Adipose tissue (tissue), 3 donors: Measurements from ENCODE around the gene ANAPC7. TPM values are rescaled to one million over a fixed set of nuclear protein-coding genes. Genes with fewer than 3 reads are reported as not detected.
"Not testable (repeated sequence)": the region's sequence is repeated elsewhere in the genome, so short reads cannot be mapped to it uniquely, and the experiment has no call there.

Experiments
- H3K27ac ChIP-seq: one replicate; pipeline ENCODE4 v1.5.1; 2013; ENCODE audit warnings: low read depth, low read length
- WGBS, 3 donors: extraction: QIAGEN DNeasy Blood & Tissue Kit; methylation state at CpG; one replicate each; pipeline ENCODE4 v1.1.7; 2013; 5-methylcytosine and 5-hydroxymethylcytosine counted together
- polyA plus RNA-seq, 3 donors: library from polyadenylated mRNA; stranded (reverse); fragments of 200-250 nt; gene quantifications; one replicate each; pipeline ENCODE4 v1.2.3, GENCODE V29; 2013
- donor health status: healthy with polysubstance abuse.
- donor health status: Bipolar disorder and iron deficiency.
- donor health status: healthy.

Gene ANAPC7
- polyA plus RNA-seq, 3 donors, result 12.9 to 23.0 (median 20.4) TPM

- no peak overlapping the region for H3K27ac ChIP-seq
- WGBS, 3 donors, result 62 to 82% (median 81%) methylated on average over 13 of the region's 13 CpGs
These were observed 50.1 kb downstream of the ANAPC7 start for GRCh38 chr12:110353211-110353965.

- 30 to 87% (median 75%) methylated on average over 3 of the region's 3 CpGs for WGBS, 3 donors
- no peak overlapping the region for H3K27ac ChIP-seq
These were observed 51.1 kb downstream of the ANAPC7 start for GRCh38 chr12:110352401-110352800.

- H3K27ac ChIP-seq, result no peak overlapping the region
- WGBS, 3 donors, result 87 to 89% (median 88%) methylated on average over 8 of the region's 8 CpGs
These were observed 52.4 kb downstream of the ANAPC7 start for GRCh38 chr12:110351119-110351518.

GRCh38 chr12:110349514-110350151 is 53.9 kb downstream of the ANAPC7 start:
- H3K27ac ChIP-seq, result no peak overlapping the region
- WGBS, 3 donors, result 38 to 67% (median 40%) methylated on average over 12 of the region's 12 CpGs

- 62 to 91% (median 63%) methylated on average over 4 of the region's 4 CpGs for WGBS, 3 donors
- H3K27ac ChIP-seq, result no peak overlapping the region
These were observed 54.4 kb downstream of the ANAPC7 start for GRCh38 chr12:110349096-110349495.

DNA sequence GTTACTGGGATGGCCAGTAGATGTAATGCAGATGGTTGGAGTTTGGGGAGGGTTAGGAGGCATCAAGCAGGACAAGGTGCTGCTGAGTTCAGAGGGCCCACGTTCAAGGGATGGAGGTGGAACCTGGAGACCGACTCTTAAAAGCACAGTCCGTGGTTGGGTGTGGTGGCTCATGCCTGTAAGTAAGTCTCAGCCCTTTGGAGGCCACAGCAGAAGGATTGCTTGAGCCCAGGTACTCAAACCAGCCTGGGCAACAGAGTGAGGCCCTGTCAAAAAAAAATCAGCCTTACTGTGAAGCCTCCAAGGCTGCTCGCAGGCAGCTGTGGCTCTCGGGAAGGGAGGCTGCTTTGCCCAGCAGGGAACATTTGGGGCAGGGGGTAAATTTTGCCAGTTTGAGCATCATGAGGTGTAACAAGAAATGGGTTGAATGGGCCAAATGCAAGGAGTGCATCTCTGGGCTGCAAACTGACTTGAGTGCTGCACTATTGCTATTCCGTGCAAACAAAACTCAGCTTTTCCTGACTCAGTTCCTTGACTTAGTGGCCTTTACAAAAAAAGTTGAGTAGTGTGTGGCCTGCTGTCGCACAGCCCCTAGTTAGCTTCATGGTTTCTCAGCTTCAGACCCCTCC is 55.0 kb downstream of the ANAPC7 start:
- no peak overlapping the region for H3K27ac ChIP-seq
- WGBS, 3 donors, result 93 to 95% (median 94%) methylated on average over 7 of the region's 7 CpGs

- 93 to 97% (median 96%) methylated on average over 8 of the region's 8 CpGs for WGBS, 3 donors
- H3K27ac ChIP-seq, result no peak overlapping the region
These were observed 55.7 kb downstream of the ANAPC7 start for GRCh38 chr12:110347767-110348166.

GRCh38 chr12:110345963-110346362 is 57.5 kb downstream of the ANAPC7 start:
- WGBS, 3 donors, result 80 to 89% (median 82%) methylated on average over 12 of the region's 12 CpGs
- H3K27ac ChIP-seq, result no peak overlapping the region

- 55 to 65% (median 61%) methylated on average over 11 of the region's 11 CpGs for WGBS, 3 donors
- H3K27ac ChIP-seq, result no peak overlapping the region
These were observed 58.3 kb downstream of the ANAPC7 start for GRCh38 chr12:110345176-110345661.

- 92 to 96% (median 95%) methylated on average over 11 of the region's 11 CpGs for WGBS, 3 donors
- no peak overlapping the region for H3K27ac ChIP-seq
These were observed 58.9 kb downstream of the ANAPC7 start for GRCh38 chr12:110344657-110345056.

GRCh38 chr12:110343736-110344555 is 59.6 kb downstream of the ANAPC7 start:
- H3K27ac ChIP-seq, result no peak overlapping the region
- WGBS, 3 donors, result 87 to 91% (median 88%) methylated on average over 9 of the region's 9 CpGs

DNA sequence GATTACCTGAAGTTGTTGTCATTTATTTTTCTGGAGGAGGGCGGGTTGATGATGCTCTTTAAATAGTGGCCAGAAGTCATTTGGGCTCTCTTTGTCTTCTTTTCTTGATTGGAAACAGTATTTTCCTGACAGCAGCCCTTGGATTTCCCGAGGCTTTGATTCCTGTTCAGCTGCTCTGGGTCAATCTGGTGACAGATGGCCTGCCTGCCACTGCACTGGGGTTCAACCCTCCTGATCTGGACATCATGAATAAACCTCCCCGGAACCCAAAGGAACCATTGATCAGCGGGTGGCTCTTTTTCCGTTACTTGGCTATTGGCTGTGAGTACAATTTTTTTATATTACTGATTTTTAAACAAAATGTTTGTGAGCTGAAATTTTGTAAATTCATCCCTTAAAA is 60.4 kb downstream of the ANAPC7 start:
- H3K27ac ChIP-seq, result no peak overlapping the region
- 82 to 91% (median 89%) methylated on average over 5 of the region's 5 CpGs for WGBS, 3 donors

GRCh38 chr12:110342157-110342556 is 61.4 kb downstream of the ANAPC7 start:
- no peak overlapping the region for H3K27ac ChIP-seq
- 90 to 96% (median 93%) methylated on average over 15 of the region's 15 CpGs for WGBS, 3 donors

GRCh38 chr12:110340706-110341105 is 62.8 kb downstream of the ANAPC7 start:
- WGBS, 3 donors, result 93 to 96% (median 94%) methylated on average over 18 of the region's 18 CpGs
- no peak overlapping the region for H3K27ac ChIP-seq

- H3K27ac ChIP-seq, result not testable (repeated sequence)
- WGBS, 3 donors, result 90 to 92% (median 92%) methylated on average over 8 of the region's 8 CpGs
These were observed 63.2 kb downstream of the ANAPC7 start for GRCh38 chr12:110340261-110340660.

- H3K27ac ChIP-seq, result no peak overlapping the region
- 30 to 82% (median 75%) methylated on average over 8 of the region's 8 CpGs for WGBS, 3 donors
These were observed 64.1 kb downstream of the ANAPC7 start for GRCh38 chr12:110339184-110339952.

DNA sequence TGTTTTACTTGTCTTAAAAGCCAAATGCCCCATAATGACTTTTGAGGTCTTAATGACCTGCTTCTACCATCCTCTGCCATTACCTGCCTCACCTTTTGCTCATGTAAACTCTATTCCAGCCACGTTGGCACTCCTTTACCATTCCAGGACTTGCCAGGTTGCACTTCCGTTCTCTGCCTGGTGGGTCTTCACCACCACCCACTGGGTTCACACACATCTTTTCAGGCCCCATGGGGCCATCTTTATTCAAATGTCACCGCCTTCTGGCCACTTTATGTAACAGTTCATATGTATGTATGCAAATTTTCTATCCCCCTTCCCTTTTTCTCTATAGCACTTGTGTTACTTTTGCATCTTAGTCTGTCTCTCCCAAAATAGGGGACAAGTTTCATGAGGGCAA is 64.8 kb downstream of the ANAPC7 start:
- no peak overlapping the region for H3K27ac ChIP-seq
- WGBS, 3 donors, result 80 to 88% (median 83%) methylated on average over 3 of the region's 3 CpGs
